Measurements from ENCODE around the gene HDAC7. TPM values are rescaled to one million over a fixed set of nuclear protein-coding genes. Genes with fewer than 3 reads are reported as not detected.

HDAC7 gene
- total and polyA plus RNA-seq, 8 donors, result 17.9 to 48.1 (median 23.2) TPM

- intact Hi-C loops (cut with DNase I), result no loop called here
- no peaks in the 10 kb centered on the region for H3K9me3 ChIP-seq
- no peak for ATAC-seq
- TF ChIP-seq CTCF (IDR thresholded peaks at IDR 0.05), result no peak
- H3K27ac ChIP-seq, result peak overlapping the region in 1 of 4 donors; percentile 52
- no peak overlapping the region for H3K4me3 ChIP-seq
- peak in 2 of 6 donors; percentile 51 to 68 for DNase-seq
- H3K27me3 ChIP-seq, result no peaks in the 10 kb centered on the region
- peaks cover 12 to 21% (median 18%) of the 10 kb centered on the region in 3 donors for H3K4me1 ChIP-seq
- no peak for FAIRE-seq
- no peaks in the 10 kb centered on the region for H3K36me3 ChIP-seq
- WGBS, 2 donors, result 80 to 82% methylated on average over 17 of the region's 17 CpGs
Measured at GRCh38 chr12:47737936-47738594, 81.6 kb downstream of the HDAC7 start.

GRCh38 chr12:47736877-47737676 lies 82.6 kb downstream of the HDAC7 start:
- ATAC-seq, result peak; percentile 83 to 92 (median 90)
- no peak for FAIRE-seq
- DNase-seq, result peak; percentile 80 to 96 (median 92)
- no peaks in the 10 kb centered on the region for H3K27me3 ChIP-seq
- no peaks in the 10 kb centered on the region for H3K9me3 ChIP-seq
- intact Hi-C loops (cut with DNase I), result no loop called here
- TF ChIP-seq CTCF (IDR thresholded peaks at IDR 0.05), result no peak
- no peaks in the 10 kb centered on the region for H3K36me3 ChIP-seq
- H3K27ac ChIP-seq, result peak overlapping the region; percentile 29 to 52 (median 48)
- H3K4me3 ChIP-seq, result no peak overlapping the region
- 14 to 15% methylated on average over 18 to 19 of the region's 19 CpGs for WGBS, 2 donors
- H3K4me1 ChIP-seq, result peaks cover 12 to 21% (median 18%) of the 10 kb centered on the region in 3 donors

GRCh38 chr12:47736216-47736615 lies 83.5 kb downstream of the HDAC7 start:
- H3K4me1 ChIP-seq, result peaks cover 12 to 19% (median 18%) of the 10 kb centered on the region in 3 donors

GRCh38 chr12:47735649-47736048 lies 84.1 kb downstream of the HDAC7 start:
- FAIRE-seq, result no peak
- intact Hi-C loops (cut with DNase I), result no loop called here
- H3K27ac ChIP-seq, result no peak overlapping the region
- H3K9me3 ChIP-seq, result no peaks in the 10 kb centered on the region
- TF ChIP-seq CTCF (IDR thresholded peaks at IDR 0.05), result no peak
- no peaks in the 10 kb centered on the region for H3K27me3 ChIP-seq
- H3K4me1 ChIP-seq, result peaks cover 15 to 25% (median 23%) of the 10 kb centered on the region in 3 donors
- H3K36me3 ChIP-seq, result no peaks in the 10 kb centered on the region
- ATAC-seq, result no peak
- no peak overlapping the region for H3K4me3 ChIP-seq
- DNase-seq, result peak in 2 of 6 donors; percentile 22 to 43
- WGBS, 2 donors, result 90 to 95% methylated on average over 11 of the region's 11 CpGs

More at GRCh38 chr12:47736216-47736615, 83.5 kb downstream of the HDAC7 start:
- intact Hi-C loops (cut with DNase I), result no loop called here
- H3K27ac ChIP-seq, result peak overlapping the region in 2 of 4 donors; percentile 51 to 52
- DNase-seq (peak in 2 of 6 donors; percentile 27 to 39), ATAC-seq (peak in 1 of 4 donors; percentile 2), FAIRE-seq (no peak)
- no peaks in the 10 kb centered on the region for H3K27me3 ChIP-seq
- no peaks in the 10 kb centered on the region for H3K9me3 ChIP-seq
- 77 to 93% methylated on average over 4 of the region's 4 CpGs for WGBS, 2 donors
- no peak for TF ChIP-seq CTCF (IDR thresholded peaks at IDR 0.05)
- H3K36me3 ChIP-seq, result no peaks in the 10 kb centered on the region
- no peak overlapping the region for H3K4me3 ChIP-seq

All from pancreas (tissue), 10 donors.